ENCODE data around the gene LACRT. TPM values are rescaled to one million over a fixed set of nuclear protein-coding genes. Genes with fewer than 3 reads are reported as not detected.

The LACRT gene
- total and polyA plus RNA-seq, 2 of the 4 experiments (the other 2 are of a cell fraction) = not detected

GRCh38 chr12:54584128-54584527, 50.6 kb downstream of the LACRT start:
- Histone ChIP-seq H4K91ac (ENCODE audit: insufficient read depth, low read depth, low read length) (no peak overlapping the region), H3K36me3 (ENCODE audit: control insufficient read depth, insufficient read depth, low read length) (no peaks in the 10 kb centered on the region), H3K27ac (ENCODE audit: insufficient read depth, low read length) (no peak overlapping the region), H2AK9ac (replicated peaks; ENCODE audit: low read depth, low read length, poor library complexity) (peak overlapping the region; percentile 28), H2AFZ (replicated peaks; ENCODE audit: low read length, poor library complexity) (no peak overlapping the region), H3K4me3 (ENCODE audit: insufficient read depth, low read depth, low read length) (no peak overlapping the region), H2BK20ac (ENCODE audit: low read depth, low read length) (no peak overlapping the region), H4K8ac (ENCODE audit: low read depth in 2 of 2, low read length in 2 of 2) (no peak overlapping the region), H2BK120ac (ENCODE audit: low read depth, low read length) (no peak overlapping the region), H3K9me3 (ENCODE audit: control insufficient read depth, insufficient read depth, low read length) (no peaks in the 10 kb centered on the region), H3K4ac (ENCODE audit: low read depth, low read length) (no peak overlapping the region), H3K9me1 (ENCODE audit: insufficient read depth, low read length) (no peaks in the 10 kb centered on the region), H3K18ac (ENCODE audit: low read depth, low read length) (no peak overlapping the region), H2BK15ac (ENCODE audit: low read depth, low read length) (no peak overlapping the region), H4K5ac (ENCODE audit: low read depth, low read length) (no peak overlapping the region), H3K4me2 (ENCODE audit: low read depth, low read length) (no peak overlapping the region), H2AK5ac (ENCODE audit: low read depth, low read length) (no peak overlapping the region), H3K27me3 (ENCODE audit: control insufficient read depth, insufficient read depth, low read length) (peaks cover 53% of the 10 kb centered on the region), H3K4me1 (ENCODE audit: control insufficient read depth, insufficient read depth, low read length) (no peaks in the 10 kb centered on the region), H3K23ac (ENCODE audit: low read depth, low read length) (no peak overlapping the region), H3K79me1 (ENCODE audit: low read depth in 1 of 2, low read length in 2 of 2) (no peaks in the 10 kb centered on the region), H3K56ac (ENCODE audit: extremely low read depth, insufficient read depth, low read length) (no peak overlapping the region), H3K14ac (replicated peaks; ENCODE audit: low read depth, low read length) (no peak overlapping the region), H2BK5ac (ENCODE audit: low read depth, low read length, poor library complexity, severe bottlenecking) (no peak overlapping the region), H3K9ac (ENCODE audit: low read depth, low read length) (no peak overlapping the region), H4K20me1 (ENCODE audit: insufficient read depth, low read length) (no peaks in the 10 kb centered on the region)
- CTCF ChIA-PET = no interaction called here
- dilution Hi-C loops (cut with HindIII; ENCODE audit: low sequenced_read_pairs, unreplicated experiment) (no loop called here), intact Hi-C loops (cut with micrococcal nuclease) (no loop called here), in situ Hi-C loops (cut with MboI; ENCODE audit: low sequenced_read_pairs) (no loop called here)
- BruUV-seq (replicated peaks) = no TSS peak
- WGBS, 2 experiments (ENCODE audit: extremely low coverage in 2 of 2, insufficient read length in 1 of 2) = 51% methylated on average over 2 of the region's 9 CpGs; no CpG with 5 or more reads in 1 of the 2 experiments
- DNase-seq (no peak), ATAC-seq (ENCODE audit: low read depth) (no peak)
- TF ChIP-seq RAD21 (IDR thresholded peaks at IDR 0.05; ENCODE audit: low read length) (no peak), RFX5 (IDR thresholded peaks at IDR 0.05; ENCODE audit: low read depth, low read length) (no peak), MAFK (IDR thresholded peaks at IDR 0.05; ENCODE audit: low read depth, low read length) (no peak), MXI1 (IDR thresholded peaks at IDR 0.05; ENCODE audit: borderline replicate concordance, low read depth, low read length) (no peak), CEBPB (IDR thresholded peaks at IDR 0.05; ENCODE audit: low read depth, low read length) (no peak)
- POLR2A ChIA-PET (ENCODE audit: unreplicated experiment) = no interaction called here
